Heart right ventricle (tissue), 16 donors: ENCODE measurements around the gene UBE2E3. TPM values are rescaled to one million over a fixed set of nuclear protein-coding genes. Genes with fewer than 3 reads are reported as not detected.

ENCODE experiments used
- ATAC-seq, 8 donors: fragments of 200-7000 bp; cut with Tn5 transposase; one replicate each; pipeline ENCODE4 v1.9.1; 2020; ENCODE audit warnings: mild to moderate bottlenecking in 8 of 8, moderate library complexity in 8 of 8, moderate number of reproducible peaks in 1 of 8
- DNase-seq, 2 donors: peaks; one replicate each; pipeline ENCODE4 v3.0.0-alpha.2; 2020
- H3K27ac ChIP-seq, 10 donors: fragments of 200-600 bp; sonication (generic) in 2 of 10; one replicate each; pipeline versions ENCODE4 v1.5.0 to v1.8.0; 2020 to 2022; ENCODE audit warnings: mild to moderate bottlenecking in 3 of 10
- H3K27me3 ChIP-seq, 7 donors: fragments of 200-600 bp; one replicate each; pipeline ENCODE4 v1.8.0; 2021 to 2022; ENCODE audit warnings: mild to moderate bottlenecking in 2 of 7
- H3K36me3 ChIP-seq, 9 donors: fragments of 200-600 bp; sonication (generic) in 1 of 9; one replicate each; pipeline versions ENCODE4 v1.5.0 to v1.8.0; 2020 to 2022; ENCODE audit warnings: mild to moderate bottlenecking in 2 of 9
- H3K4me1 ChIP-seq, 9 donors: fragments of 200-600 bp; sonication (generic) in 1 of 9; one replicate each; pipeline versions ENCODE4 v1.5.0 to v1.8.0; 2020 to 2022; ENCODE audit warnings: mild to moderate bottlenecking in 4 of 9
- H3K4me3 ChIP-seq, 10 donors: fragments of 200-600 bp; sonication (generic) in 2 of 10; one replicate each; pipeline versions ENCODE4 v1.5.0 to v1.8.0; 2020 to 2022; ENCODE audit warnings: mild to moderate bottlenecking in 7 of 10, moderate library complexity in 2 of 10
- H3K9me3 ChIP-seq, 11 donors: fragments of 200-600 bp in 10 of 11; sonication (generic) in 2 of 11; one replicate each; pipeline versions ENCODE4 v1.5.0 to v1.8.0; 2013 to 2022; ENCODE audit warnings: mild to moderate bottlenecking in 2 of 11, control low read depth in 1 of 11, moderate library complexity in 1 of 11
- WGBS, 2 donors: extraction: QIAGEN DNeasy Blood & Tissue Kit; methylation state at CpG; one replicate each; pipeline ENCODE4 v1.1.7; 2013; ENCODE audit warnings: inconsistent platforms in 1 of 2; 5-methylcytosine and 5-hydroxymethylcytosine counted together
- intact Hi-C, 10 donors: fragments of 100-400 bp; cut with DNase I; formaldehyde crosslinking; loops; one replicate each; pipeline versions ENCODE4 v1.11.1 to v1.14.2; 2022
- polyA plus RNA-seq, 2 donors: library from polyadenylated mRNA; stranded (reverse); fragments of 200-250 nt; gene quantifications; one replicate each; pipeline ENCODE4 v1.2.3, GENCODE V29; 2013
- total RNA-seq, 10 donors: library from RNA; stranded (reverse); fragmentation: NEBNext Ultra II Directional in 3 of 10; extraction: Animal tissue kit (Norgen Biotek cat#: 25700) in 3 of 10; gene quantifications; one replicate each; pipeline versions ENCODE4 v1.2.1 to v1.2.4, GENCODE V29; 2021 to 2023
- TF ChIP-seq, protein P1 (sequence below), 9 donors: fragments of 200-600 bp; sonication (generic) in 2 of 9; IDR thresholded peaks; one replicate each; pipeline versions ENCODE4 v1.5.0 to v1.8.0; 2021 to 2022; ENCODE audit warnings: antibody characterized with exemption in 9 of 9, mild to moderate bottlenecking in 5 of 9, moderate library complexity in 1 of 9
- donor health status: Arrhythmogenic right ventricular cardiomyopathy.
- donor health status: ischemic (EF 13 %, LVEDD 7.1; RV severe dilation, severe dysfunction).
- donor health status: healthy with polysubstance abuse.
- donor health status: DM: no; HTN: yes; CAD: no.
- donor health status: DM: no; HTN: no; CAD: no.
- donor health status: ischemic (EF 25% LVEDD 6.9; RV normal size, moderate dysfunction).
- donor health status: ischemic (EF 25% LVEDD 5.7; RV mildly dilated, moderate dysfunction).
- donor health status: healthy.
- donor health status: DM: yes; HTN: yes; CAD: no.
- donor health status: Ischemic cardiomyopathy.
- donor health status: ischemic (EF 35%, LVEDD 5.7; RV mildly dilated, moderate dysfunction).
- donor health status: nonischemic (EF 11% LVEDD 7.7; RV severe dilation, severe dysfunction).
- donor health status: DM: yes; HTN: yes; CAD: no.
- donor health status: PGD.
- donor health status: ischemic (EF 29% LVEDD 5.4; RV normal size, mild dysfunction).
- donor health status: nonischemic (EF 23%, LVEDD 6.1; RV moderate dilation, normal function).

UBE2E3 gene
- total and polyA plus RNA-seq, 12 donors = 26.3 to 59.1 (median 54.9) TPM

DNA sequence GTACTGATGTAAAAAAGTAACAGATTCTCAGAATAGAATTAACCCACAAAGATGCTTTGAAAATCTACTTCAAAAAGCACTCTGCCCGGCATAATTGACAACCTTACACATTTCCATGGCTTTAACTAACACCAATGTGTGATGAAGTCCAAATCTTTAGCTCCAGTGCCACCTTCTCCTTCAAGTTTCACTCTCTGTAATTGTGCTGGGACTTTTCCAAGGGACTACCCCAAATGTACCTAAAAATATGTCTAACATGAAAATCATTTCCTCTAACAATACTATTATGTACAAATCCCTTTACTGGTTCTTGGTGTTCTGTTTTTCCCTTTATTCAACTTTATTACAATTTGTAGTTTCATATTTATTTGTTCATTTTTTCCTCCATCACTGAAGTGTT, 20.6 kb upstream of the UBE2E3 start:
- Histone ChIP-seq H3K27me3 (no peaks in the 10 kb centered on the region), H3K4me1 (peaks cover 0 to 4% (median 0%) of the 10 kb centered on the region in 9 donors), H3K9me3 (no peaks in the 10 kb centered on the region), H3K27ac (no peak overlapping the region), H3K36me3 (no peaks in the 10 kb centered on the region), H3K4me3 (no peak overlapping the region)
- DNase-seq = no peak
- intact Hi-C loops = no loop called here
- TF ChIP-seq, protein P1, sequence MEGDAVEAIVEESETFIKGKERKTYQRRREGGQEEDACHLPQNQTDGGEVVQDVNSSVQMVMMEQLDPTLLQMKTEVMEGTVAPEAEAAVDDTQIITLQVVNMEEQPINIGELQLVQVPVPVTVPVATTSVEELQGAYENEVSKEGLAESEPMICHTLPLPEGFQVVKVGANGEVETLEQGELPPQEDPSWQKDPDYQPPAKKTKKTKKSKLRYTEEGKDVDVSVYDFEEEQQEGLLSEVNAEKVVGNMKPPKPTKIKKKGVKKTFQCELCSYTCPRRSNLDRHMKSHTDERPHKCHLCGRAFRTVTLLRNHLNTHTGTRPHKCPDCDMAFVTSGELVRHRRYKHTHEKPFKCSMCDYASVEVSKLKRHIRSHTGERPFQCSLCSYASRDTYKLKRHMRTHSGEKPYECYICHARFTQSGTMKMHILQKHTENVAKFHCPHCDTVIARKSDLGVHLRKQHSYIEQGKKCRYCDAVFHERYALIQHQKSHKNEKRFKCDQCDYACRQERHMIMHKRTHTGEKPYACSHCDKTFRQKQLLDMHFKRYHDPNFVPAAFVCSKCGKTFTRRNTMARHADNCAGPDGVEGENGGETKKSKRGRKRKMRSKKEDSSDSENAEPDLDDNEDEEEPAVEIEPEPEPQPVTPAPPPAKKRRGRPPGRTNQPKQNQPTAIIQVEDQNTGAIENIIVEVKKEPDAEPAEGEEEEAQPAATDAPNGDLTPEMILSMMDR (IDR thresholded peaks at IDR 0.05) = no peak
- ATAC-seq = no peak
- WGBS, 2 donors = 93 to 97% methylated on average over 1 of the region's 1 CpG

DNA sequence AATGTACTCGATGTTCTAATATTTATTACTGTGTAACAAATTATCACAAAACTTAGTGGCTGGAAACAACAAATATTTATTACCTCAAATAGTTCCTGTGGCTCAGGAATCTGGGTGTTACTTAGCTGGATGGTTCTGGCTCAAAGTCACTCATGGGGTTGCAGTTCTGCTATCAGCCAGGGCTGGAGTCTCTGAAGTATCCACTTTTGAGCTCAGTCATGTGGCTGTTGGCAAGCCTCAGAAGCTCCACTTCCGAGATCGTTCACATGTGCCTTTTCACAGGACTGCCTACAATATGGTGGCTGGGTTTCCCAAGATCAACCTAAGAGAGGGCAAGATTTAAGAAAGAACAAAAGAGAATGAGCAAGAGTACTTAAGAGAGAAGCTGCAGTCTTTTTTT, 19.4 kb upstream of the UBE2E3 start:
- DNase-seq = no peak
- 65 to 69% methylated on average over 3 of the region's 3 CpGs for WGBS, 2 donors
- Histone ChIP-seq H3K4me3 (no peak overlapping the region), H3K27me3 (no peaks in the 10 kb centered on the region), H3K27ac (no peak overlapping the region), H3K9me3 (no peaks in the 10 kb centered on the region), H3K4me1 (peaks cover 0 to 4% (median 0%) of the 10 kb centered on the region in 9 donors), H3K36me3 (no peaks in the 10 kb centered on the region)
- intact Hi-C loops = no loop called here
- ATAC-seq = no peak
- TF ChIP-seq, protein P1 (IDR thresholded peaks at IDR 0.05) = no peak

DNA sequence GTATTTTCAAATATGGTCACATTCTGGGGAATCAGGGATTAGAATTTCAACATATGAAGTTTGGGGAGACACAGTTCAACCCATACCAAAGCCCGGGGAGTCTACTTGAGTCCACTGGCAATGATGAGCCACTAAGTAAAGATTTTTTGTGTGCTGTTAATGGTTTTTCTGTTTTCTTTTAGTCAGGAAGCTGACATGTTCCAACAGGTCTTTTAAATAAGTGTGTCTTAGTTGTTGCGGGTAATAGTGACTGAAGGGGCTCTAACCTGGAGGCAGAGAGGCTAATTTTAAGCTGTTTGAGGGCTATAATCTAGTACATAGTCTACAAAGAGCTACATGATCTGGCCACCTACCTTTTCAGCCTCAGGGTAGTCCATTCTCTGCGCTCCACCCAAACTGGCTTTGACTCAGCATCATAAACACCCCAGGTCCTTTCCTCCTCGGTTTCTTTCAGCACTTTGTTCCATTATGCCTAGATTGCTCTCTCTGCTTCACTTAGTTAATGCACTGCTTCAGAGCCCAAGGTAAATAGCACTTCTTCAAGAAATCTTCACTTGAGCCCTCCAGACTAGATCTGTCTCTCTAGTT, 17.6 kb upstream of the UBE2E3 start:
- no peaks in the 10 kb centered on the region for H3K27me3 ChIP-seq
- WGBS, 2 donors = 91 to 93% methylated on average over 4 of the region's 4 CpGs
- DNase-seq (no peak), ATAC-seq (no peak)
- no peaks in the 10 kb centered on the region for H3K9me3 ChIP-seq
- TF ChIP-seq, protein P1 (IDR thresholded peaks at IDR 0.05) = no peak
- no peaks in the 10 kb centered on the region for H3K36me3 ChIP-seq
- intact Hi-C loops = no loop called here
- no peak overlapping the region for H3K27ac ChIP-seq
- H3K4me1 ChIP-seq = peaks cover 0 to 4% (median 0%) of the 10 kb centered on the region in 9 donors
- no peak overlapping the region for H3K4me3 ChIP-seq

DNA sequence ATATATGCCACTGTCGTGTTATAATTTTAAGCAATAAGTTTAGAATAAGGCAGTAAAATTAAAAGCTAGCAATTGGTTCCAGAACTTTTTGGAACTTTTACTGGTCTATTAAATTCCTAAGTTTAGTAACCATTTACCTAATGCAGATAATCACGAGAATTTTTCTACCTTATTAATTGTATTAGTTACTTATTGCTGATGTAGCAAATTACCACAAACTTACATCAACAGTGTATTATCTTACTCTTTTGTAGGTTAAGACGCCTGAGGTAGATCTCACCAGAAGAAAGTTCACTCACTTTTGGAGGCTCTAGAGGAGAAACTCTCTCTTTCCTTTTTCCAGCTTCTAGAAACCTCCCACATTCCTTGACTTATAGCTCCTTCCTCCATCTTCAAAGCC, 14.0 kb upstream of the UBE2E3 start:
- no peaks in the 10 kb centered on the region for H3K27me3 ChIP-seq
- intact Hi-C loops = no loop called here
- H3K27ac ChIP-seq = no peak overlapping the region

More for the DNA sequence above, 14.0 kb upstream of the UBE2E3 start:
- DNase-seq = no peak
- Histone ChIP-seq H3K4me1 (no peaks in the 10 kb centered on the region), H3K9me3 (no peaks in the 10 kb centered on the region), H3K4me3 (no peak overlapping the region), H3K36me3 (no peaks in the 10 kb centered on the region)
- 92 to 97% methylated on average over 3 of the region's 3 CpGs for WGBS, 2 donors
- ATAC-seq = no peak
- TF ChIP-seq, protein P1 (IDR thresholded peaks at IDR 0.05) = no peak
